Measurements from ENCODE around the gene CUTC.

Gene CUTC

DNA sequence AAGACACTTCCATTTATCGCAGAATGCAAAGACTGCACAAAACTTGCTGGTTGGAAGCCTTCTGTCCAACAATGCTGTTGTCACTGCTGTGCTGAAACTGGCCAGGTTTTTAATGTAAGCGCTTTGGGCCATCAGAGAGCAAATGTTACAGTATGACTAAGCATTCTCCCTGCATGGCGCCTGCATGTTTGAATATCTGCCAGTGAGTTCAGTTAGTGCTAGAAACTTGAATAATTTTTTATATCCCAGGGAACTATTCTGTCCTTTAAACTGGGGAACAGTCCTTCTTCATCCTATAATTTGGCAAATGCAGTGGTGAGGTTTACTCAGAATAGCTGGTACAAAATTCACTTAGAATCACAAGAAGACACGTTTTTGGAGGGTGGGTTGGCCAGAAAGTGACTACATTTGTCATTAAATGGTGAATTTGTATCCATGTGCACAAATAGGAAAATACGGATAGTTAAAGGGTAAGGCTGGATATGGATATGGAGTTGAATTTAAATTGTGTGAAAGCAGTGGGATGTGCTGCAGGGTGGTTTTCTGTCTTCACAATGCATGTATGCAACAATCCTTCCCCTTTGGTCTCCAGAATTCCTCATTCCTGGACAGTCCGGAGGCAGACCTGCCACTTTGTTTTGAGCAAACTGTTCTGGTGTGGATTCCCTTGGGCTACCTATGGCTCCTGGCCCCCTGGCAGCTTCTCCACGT, 52.1 kb downstream of the CUTC start:
- no peak for DNase-seq (ENCODE audit: low read depth)

DNA sequence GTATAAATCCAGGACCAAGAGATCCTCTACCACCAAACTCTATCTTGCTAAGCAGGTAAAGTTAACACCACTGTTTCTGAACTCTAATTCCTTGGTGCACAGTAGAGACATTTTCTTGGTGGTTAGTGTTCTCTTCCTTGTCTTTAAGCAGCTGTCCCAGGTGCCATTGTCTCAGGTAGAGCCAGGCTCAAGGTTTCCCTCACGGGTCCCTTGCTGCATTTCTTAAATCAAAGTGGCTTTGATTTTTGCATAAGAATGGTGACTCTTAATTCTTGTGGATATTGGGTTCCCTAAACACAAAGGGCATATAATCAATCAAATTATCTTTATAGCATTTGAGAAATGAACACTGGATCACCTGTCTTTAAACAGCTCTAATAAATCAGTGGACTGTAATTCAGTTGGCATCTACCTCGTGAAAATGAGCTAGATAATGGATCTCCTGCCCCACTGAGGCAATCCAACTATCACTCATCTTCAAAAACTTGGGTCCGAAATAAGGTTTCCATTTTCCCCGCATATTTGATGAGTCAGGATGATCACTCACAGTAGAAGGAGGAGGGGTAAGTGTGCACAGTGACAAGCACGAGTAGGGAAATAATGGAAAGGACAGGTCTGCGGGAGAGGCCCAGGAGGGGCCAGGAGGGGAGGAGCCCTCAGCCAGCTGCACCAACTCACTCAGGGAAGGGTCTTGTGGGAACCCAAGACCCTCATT, 52.9 kb downstream of the CUTC start:
- no peak for DNase-seq (ENCODE audit: low read depth)

DNA sequence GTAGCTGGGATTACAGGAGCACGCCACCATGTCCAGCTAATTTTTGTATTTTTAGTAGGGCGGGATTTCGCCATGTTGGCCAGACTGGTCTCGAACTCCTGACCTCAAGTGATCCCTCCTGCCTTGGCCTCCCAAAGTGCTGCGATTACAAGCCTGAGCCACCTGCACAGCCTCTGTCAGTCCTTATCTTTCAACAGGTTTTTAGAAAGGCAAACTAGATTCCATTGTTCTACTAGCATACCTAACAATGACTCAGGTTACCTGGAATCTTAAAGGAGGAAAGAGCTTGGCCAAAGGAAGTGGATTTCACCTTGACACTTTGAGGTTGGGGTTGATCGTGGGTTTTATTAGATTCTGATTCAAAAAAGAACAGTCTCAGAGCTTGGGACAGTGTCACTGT, 53.6 kb downstream of the CUTC start:
- no peak for DNase-seq (ENCODE audit: low read depth)

DNA sequence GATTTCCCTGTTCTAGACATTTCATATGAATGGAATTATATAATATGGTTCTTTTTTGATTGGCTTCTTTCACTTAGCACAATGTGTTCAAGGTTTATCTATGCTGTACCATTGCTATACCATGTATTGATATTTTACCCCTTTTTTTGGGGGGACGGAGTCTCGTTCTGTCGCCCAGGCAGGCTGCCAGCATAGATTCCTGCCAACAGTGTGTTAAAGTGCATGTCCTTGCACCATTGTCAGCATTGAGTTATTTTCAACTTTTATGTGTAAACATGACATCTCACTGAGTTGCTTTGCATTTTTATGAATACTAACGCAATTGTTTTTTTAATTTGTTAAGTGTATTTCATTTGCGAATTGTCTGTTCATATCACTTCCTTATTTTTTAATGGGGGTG, 55.3 kb downstream of the CUTC start:
- no peak for DNase-seq (ENCODE audit: low read depth)

DNA sequence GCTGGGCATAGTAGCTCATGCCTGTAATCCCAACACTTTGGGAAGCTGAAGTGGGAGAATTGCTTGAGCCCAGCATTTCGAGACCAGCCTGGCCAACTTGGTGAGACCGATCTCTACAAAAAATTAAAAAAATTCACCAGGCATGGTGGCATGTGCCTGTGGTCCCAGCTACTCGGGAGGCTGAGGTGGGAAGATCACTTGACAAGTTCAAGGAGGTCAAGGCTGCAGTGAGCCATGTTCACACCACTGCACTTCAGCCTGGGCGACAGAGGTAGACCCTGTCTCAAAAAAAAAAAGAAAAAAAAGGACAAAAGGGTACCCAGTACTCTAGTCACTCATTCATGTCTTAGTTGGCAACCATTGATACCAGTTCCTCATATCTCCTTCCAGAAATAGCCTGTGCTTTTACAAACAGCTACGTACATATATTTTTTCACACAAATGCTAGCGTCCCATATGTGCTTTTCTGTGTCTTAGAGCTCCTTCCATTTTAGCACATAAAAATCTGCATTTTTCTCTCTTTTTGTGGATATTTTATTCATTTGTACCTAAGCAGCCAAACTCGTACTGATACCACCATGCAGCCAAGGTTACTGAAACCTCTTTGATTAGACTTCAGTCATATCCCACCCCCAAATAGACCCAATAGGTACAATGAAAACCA, 55.9 kb downstream of the CUTC start:
- no peak for DNase-seq (ENCODE audit: low read depth)

DNA sequence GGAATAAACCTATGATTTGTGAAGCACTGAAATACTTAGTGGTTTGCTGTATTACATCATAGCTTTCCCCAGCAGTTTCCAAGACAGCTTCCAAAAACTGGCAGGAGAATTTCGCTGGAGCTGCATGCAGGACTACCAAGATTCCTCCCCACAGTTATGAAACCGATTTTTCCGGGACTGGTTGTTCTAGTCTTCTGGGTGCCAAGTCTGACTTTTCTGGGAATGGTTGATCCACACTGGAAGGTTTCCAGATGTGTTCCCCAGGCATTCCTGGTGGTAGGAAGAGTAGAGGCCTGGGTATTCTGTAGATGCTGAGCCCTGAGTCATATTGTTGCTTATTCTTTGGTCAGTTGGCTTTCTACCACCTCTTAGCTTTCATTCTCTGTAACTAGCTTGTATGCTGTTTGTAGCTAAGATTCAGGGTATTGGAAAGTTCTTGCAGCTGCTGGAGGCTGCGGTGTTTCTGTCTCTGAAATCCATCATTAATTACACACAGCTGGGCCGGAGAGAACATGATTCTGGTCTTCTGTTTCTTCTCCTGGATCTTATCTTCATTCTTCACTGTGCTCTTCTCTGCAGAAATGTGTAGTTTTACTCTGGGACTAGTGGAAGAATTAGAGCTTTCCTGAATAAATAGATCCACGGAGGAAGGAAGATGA, 56.7 kb downstream of the CUTC start:
- no peak for DNase-seq (ENCODE audit: low read depth)

DNA sequence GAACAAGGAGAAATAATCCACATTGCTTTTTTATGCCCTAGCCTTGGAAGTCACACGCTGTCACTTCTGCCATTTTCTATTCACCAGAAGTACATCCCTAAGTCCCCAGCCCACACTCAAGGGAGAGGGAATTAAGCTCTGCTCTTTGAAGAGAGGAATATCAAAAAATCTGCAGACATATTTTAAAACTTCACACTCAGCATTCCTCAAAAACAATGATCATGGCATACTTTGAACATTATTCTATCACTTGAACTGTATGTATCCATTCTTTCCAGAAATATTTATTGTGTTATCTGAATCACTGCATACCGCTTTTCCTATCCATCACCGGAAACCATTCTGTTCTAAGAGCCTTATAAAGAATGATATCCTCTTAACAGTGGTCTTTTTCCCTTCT, 59.8 kb downstream of the CUTC start:
- no peak for DNase-seq (ENCODE audit: low read depth)

DNA sequence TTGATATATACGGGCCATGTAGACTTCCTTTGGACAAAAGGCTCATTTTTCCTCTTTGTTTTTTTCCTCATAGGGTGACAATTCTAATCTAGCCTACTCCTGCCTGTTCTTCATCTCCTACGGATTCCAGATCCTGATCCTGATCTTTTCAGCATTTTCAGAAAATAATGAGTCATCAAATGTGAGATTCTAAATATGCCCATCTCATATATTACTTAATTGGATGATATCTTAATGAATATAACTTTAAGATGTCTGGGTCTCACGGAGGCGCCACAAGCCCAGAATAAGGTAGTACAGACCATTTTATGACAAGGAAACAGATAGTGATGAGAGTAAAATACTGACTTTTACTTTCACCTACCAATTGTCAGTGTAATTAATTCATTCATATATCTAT, 61.8 kb downstream of the CUTC start:
- no peak for DNase-seq (ENCODE audit: low read depth)

DNA sequence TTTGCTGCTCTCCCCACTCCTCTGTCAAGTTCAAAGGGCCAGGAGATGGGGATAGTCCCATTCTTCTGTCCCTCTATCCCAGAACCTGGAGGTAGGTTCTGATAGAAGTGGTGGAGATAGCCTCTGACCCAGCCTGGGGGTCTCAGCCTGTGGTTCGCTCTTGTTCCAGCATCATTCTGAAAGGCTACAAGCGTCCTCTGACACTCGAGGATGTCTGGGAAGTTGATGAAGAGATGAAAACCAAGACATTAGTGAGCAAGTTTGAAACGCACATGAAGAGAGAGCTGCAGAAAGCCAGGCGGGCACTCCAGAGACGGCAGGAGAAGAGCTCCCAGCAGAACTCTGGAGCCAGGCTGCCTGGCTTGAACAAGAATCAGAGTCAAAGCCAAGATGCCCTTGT, 64.9 kb downstream of the CUTC start:
- DNase-seq (ENCODE audit: low read depth), result no peak

DNA sequence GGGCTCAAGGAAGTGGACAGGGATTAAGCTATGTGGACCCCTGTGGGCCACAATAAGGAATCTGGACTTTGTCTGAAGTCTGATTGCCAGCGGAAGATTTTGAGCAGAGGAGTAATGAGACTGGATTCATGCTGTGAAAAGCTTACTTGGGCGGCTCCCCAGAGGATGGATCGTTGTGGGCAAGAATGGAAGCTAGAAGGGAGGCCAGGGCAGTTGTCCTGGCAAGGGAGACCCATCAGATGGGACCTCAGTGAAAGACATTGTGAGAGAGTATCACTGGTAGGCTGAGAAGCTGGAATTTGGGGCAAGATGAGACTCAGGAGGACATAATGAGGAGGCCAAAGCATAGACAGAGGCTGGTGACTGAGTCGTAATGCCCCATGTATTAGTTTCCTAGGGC, 66.0 kb downstream of the CUTC start:
- no peak for DNase-seq (ENCODE audit: low read depth)

DNA sequence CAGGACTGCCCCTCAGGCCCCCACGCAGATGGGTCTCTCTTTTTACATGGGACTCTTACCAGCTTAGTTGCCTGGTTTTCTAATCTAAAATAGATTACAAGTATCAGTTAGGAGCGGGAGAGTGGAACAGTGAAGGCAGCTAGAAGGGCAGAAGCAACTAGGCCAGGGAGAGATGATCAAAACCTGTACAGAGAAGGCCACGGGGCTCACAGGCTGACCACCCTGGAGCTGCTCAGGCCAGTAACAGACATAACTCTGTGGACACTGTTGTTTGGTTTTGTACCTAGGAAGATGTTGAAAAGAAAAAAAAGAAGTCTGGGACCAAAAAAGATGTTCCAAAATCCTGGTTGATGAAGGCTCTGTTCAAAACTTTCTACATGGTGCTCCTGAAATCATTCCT, 66.9 kb downstream of the CUTC start:
- no peak for DNase-seq (ENCODE audit: low read depth)

DNA sequence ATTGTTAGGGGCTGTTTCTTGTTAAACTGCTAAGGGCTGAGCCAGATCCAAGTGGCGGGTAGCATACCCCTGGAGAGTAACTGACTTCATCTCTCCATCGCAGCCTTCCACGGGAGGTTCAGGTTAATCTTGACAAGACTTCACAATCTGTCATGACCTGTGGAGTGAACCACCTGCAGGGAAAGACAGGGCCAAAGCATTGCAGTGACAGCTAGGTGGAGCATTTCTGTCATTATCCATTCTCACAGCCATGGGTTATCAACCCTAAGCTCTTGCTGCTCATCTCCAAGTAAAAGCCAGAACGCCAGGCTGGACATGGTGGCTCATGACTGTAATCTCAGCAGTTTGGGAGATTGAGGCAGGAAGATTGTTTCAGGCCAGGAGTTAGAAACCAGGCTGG, 67.6 kb downstream of the CUTC start:
- DNase-seq (ENCODE audit: low read depth), result no peak

DNA sequence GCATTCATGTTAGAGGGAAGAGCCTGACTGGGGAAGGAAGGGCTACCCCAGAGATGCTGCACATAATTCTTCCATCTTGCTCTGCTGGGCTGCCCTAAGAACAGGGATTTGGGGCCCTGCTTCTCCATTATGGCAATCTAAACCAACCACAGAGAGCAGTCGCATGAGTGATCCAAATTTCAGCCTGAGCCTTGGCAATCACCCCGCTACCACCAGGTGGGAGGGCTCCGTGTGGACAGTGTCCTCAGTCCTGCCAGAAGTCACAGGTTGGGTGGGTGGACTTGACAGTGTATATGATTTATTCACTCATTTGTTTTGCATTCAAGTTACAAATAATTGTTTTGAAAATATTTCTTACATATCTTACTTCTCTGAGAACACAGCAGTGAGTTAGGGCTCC, 72.4 kb downstream of the CUTC start:
- no peak for DNase-seq (ENCODE audit: low read depth)

DNA sequence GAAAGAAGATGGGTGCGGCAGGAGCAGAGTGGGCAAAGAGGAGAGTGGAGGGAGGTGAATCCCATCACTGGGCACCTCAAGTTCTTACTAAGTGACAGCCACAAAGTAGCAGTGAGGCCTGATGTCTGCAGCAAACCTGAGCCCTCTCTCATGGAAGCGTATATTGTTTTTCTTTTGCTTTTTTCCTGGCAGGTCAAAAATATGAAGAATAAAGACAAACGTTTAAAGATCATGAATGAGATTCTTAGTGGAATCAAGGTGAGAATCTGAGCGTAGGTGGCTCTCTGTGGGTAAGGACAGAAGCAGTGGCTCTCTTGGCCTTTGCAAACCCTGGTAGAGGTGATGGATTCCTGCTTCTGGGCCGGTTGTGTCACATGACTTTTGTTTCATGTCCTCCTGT, 73.2 kb downstream of the CUTC start:
- DNase-seq (ENCODE audit: low read depth), result no peak
